CD4-positive, alpha-beta memory T cell (primary cell): ENCODE data around the gene TEDC2. TPM values are rescaled to one million over a fixed set of nuclear protein-coding genes. Genes with fewer than 3 reads are reported as not detected.
"Not testable (repeated sequence)": the region's sequence is repeated elsewhere in the genome, so short reads cannot be mapped to it uniquely, and the experiment has no call there.

ENCODE experiments used
- CTCF ChIA-PET: fragments of 350-600 bp; sonication (Branson Sonifier 250); formaldehyde crosslinking; loops from one replicate; lab custom pipeline; 2021; ENCODE audit warnings: inconsistent platforms; ENCODE audit not compliant: partially characterized antibody; lab: Charles Lee
- POLR2A ChIA-PET: fragments of 350-600 bp; sonication (Branson Sonifier 250); formaldehyde crosslinking; loops from one replicate; lab custom pipeline; 2021; ENCODE audit not compliant: partially characterized antibody; lab: Charles Lee
- DNase-seq, 5 donors: peaks; one replicate each; pipeline versions ENCODE4 v3.0.0 to v3.0.0-alpha.2; 2020 to 2022; ENCODE audit warnings: mixed read lengths in 1 of 5
- H3K27ac ChIP-seq: one replicate; pipeline ENCODE4 v1.7.0; 2013; ENCODE audit warnings: low read depth, low read length
- H3K27me3 ChIP-seq: 2 replicates; pipeline ENCODE4 v1.7.0; 2013; ENCODE audit warnings: mild to moderate bottlenecking, low read length, moderate library complexity; ENCODE audit not compliant: insufficient read depth
- H3K36me3 ChIP-seq: 2 replicates; pipeline ENCODE4 v1.7.0; 2013; ENCODE audit warnings: mild to moderate bottlenecking, low read length, moderate library complexity; ENCODE audit not compliant: insufficient read depth
- H3K4me1 ChIP-seq: 2 replicates; pipeline ENCODE4 v1.7.0; 2013; ENCODE audit warnings: mild to moderate bottlenecking, low read length, moderate library complexity; ENCODE audit not compliant: insufficient read depth
- H3K4me3 ChIP-seq, 2 donors: one replicate each; pipeline ENCODE4 v1.7.0; 2013; ENCODE audit warnings: low read length in 2 of 2, mild to moderate bottlenecking in 1 of 2
- H3K9me3 ChIP-seq, 2 donors: one replicate each; pipeline ENCODE4 v1.7.0; 2013; ENCODE audit warnings: low read length in 2 of 2, control low read depth in 1 of 2; ENCODE audit not compliant: control insufficient read depth in 1 of 2
- H3K27ac Mint-ChIP-seq, 7 donors: one replicate each; pipeline ENCODE4 v1.8.0; 2020 to 2021; ENCODE audit warnings: mixed read lengths in 7 of 7, mild to moderate bottlenecking in 6 of 7, inconsistent platforms in 3 of 7, moderate library complexity in 3 of 7
- H3K27me3 Mint-ChIP-seq, 2 donors: one replicate each; pipeline ENCODE4 v1.8.0; 2020 to 2021; ENCODE audit warnings: mixed read lengths in 2 of 2
- H3K36me3 Mint-ChIP-seq, 2 donors: one replicate each; pipeline ENCODE4 v1.8.0; 2020 to 2021; ENCODE audit warnings: mixed read lengths in 2 of 2, inconsistent platforms in 1 of 2, mild to moderate bottlenecking in 1 of 2
- H3K4me1 Mint-ChIP-seq, 4 donors: one replicate each; pipeline ENCODE4 v1.8.0; 2020 to 2021; ENCODE audit warnings: mixed read lengths in 4 of 4, mild to moderate bottlenecking in 1 of 4
- H3K4me3 Mint-ChIP-seq, 8 donors: one replicate each; pipeline ENCODE4 v1.8.0; 2020 to 2021; ENCODE audit warnings: mixed read lengths in 8 of 8, mild to moderate bottlenecking in 7 of 8, moderate library complexity in 6 of 8, inconsistent platforms in 3 of 8
- H3K9me3 Mint-ChIP-seq, 8 donors: one replicate each; pipeline ENCODE4 v1.8.0; 2020 to 2021; ENCODE audit warnings: mixed read lengths in 8 of 8, mild to moderate bottlenecking in 5 of 8, inconsistent platforms in 3 of 8, moderate library complexity in 1 of 8
- intact Hi-C: fragments of 100-400 bp; cut with micrococcal nuclease; formaldehyde crosslinking; loops from one replicate; pipeline ENCODE4 v1.15.1; 2023
- polyA plus RNA-seq, 2 donors: library from polyadenylated mRNA; unstranded; fragments of 300-500 nt; fragmentation: Illumina TruSeq; gene quantifications; one replicate each; pipeline ENCODE4 v1.2.3, GENCODE V29; 2021
- total RNA-seq, 2 experiments: library from RNA; stranded (reverse); gene quantifications; one replicate each; pipeline ENCODE4 v1.2.3, GENCODE V29; 2021

Gene TEDC2
- total and polyA plus RNA-seq, 4 experiments from 2014 or later: 0.44 to 0.55 (median 0.44) TPM; not detected in 1

DNA sequence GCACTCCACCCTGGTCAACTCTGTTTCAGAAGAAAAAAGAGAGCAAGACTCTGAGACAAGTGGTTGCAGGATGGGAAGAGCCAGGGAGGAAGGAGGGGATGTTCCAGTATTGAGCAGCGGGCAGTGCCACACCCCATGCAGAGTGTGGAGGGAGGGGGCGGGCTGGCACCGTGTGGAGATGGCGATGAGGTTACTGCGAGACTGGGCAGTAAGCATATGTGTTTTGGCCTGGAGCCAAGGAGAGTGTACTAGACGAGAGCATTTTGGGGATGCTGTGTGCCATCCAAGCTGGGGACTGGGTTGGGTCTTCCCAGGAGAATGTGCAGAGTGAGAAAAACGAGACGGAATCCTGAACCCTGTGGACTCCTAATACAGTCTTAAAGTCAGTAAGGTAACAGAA, 18.4 kb downstream of the TEDC2 start:
- peaks cover 0 to 2% (median 0%) of the 10 kb centered on the region in 8 donors for H3K9me3 Mint-ChIP-seq
- H3K27ac Mint-ChIP-seq: peak overlapping the region in 1 of 7 donors; percentile 72
- Histone ChIP-seq H3K27ac (no peak overlapping the region), H3K9me3 (no peaks in the 10 kb centered on the region), H3K36me3 (no peaks in the 10 kb centered on the region), H3K4me1 (peaks cover 20% of the 10 kb centered on the region), H3K4me3 (no peak overlapping the region), H3K27me3 (no peaks in the 10 kb centered on the region)
- H3K4me1 Mint-ChIP-seq: peaks cover 6 to 22% (median 10%) of the 10 kb centered on the region in 4 donors
- POLR2A ChIA-PET: interaction anchor here (0.7 kb wide), 1 partner anchor 323 kb away, joined by 3 read pairs; the partner anchor contains the start of gene TRAF7
- intact Hi-C loops: no loop called here
- DNase-seq: no peak
- H3K36me3 Mint-ChIP-seq: no peaks in the 10 kb centered on the region
- peaks cover 0 to under 1% of the 10 kb centered on the region in 2 donors for H3K27me3 Mint-ChIP-seq
- no peak overlapping the region for H3K4me3 Mint-ChIP-seq
- CTCF ChIA-PET: interaction anchor here (1.3 kb wide), 1 partner anchor 44 kb away, joined by 4 read pairs; no protein-coding TSS in a partner anchor

DNA sequence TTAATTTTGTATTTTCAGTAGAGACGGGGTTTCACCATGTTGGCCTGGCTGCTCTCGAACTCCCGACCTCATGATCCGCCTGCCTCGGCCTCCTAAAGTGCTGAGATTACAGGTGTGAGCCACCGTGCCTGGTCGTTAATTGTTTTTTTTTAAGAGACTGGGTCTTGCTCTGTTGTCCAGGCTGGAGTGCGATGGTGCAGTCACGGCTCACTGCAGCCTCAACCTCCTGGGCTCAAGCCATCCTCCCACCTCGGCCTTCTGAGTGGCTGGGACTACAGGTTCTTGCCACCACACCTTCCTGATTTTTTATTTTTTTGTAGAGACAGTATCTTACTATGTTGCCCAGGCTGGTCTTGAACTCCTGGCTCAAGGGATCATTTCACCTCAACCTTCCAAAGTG, 20.1 kb downstream of the TEDC2 start:
- POLR2A ChIA-PET, H3K27ac ChIP-seq, H3K27me3 ChIP-seq, H3K4me3 Mint-ChIP-seq, H3K9me3 ChIP-seq, intact Hi-C loops, CTCF ChIA-PET, H3K9me3 Mint-ChIP-seq, H3K4me3 ChIP-seq, H3K36me3 ChIP-seq, H3K27me3 Mint-ChIP-seq, H3K36me3 Mint-ChIP-seq: not testable (repeated sequence)
- peak overlapping the region in 1 of 7 donors; percentile 27 for H3K27ac Mint-ChIP-seq
- H3K4me1 ChIP-seq: peaks cover 13% of the 10 kb centered on the region
- DNase-seq: peak in 1 of 5 donors; percentile 5
- peaks cover 6 to 21% (median 10%) of the 10 kb centered on the region in 4 donors for H3K4me1 Mint-ChIP-seq

DNA sequence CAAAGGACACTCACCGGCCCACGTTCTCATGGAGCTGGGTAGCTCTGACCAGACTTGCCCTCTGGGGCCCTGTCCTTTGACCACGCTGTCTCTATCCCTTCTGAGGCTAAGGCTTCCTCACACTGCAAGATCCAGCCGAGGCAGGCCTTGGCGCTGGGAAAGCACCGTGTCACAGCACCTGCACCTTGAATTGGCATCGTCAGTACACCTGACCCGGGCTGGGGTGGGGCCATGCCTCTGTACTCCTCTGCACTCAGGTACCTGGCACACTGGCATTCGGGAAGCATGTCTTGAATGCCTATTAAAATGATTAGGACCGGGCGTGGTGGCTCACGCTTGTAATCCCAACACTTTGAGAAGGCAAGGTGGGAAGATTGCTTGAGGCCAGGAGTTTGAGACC, 21.0 kb downstream of the TEDC2 start:
- Histone ChIP-seq H3K4me3 (no peak overlapping the region), H3K27me3 (no peaks in the 10 kb centered on the region), H3K36me3 (no peaks in the 10 kb centered on the region), H3K4me1 (peaks cover 7% of the 10 kb centered on the region), H3K27ac (no peak overlapping the region), H3K9me3 (no peaks in the 10 kb centered on the region)
- CTCF ChIA-PET: interaction anchor here (1.1 kb wide), 1 partner anchor 11 kb away, joined by 3 read pairs; no protein-coding TSS in a partner anchor
- no peak overlapping the region for H3K27ac Mint-ChIP-seq
- H3K9me3 Mint-ChIP-seq: peaks cover 0 to 2% (median 0%) of the 10 kb centered on the region in 8 donors
- no peak for DNase-seq
- no peak overlapping the region for H3K4me3 Mint-ChIP-seq
- no peaks in the 10 kb centered on the region for H3K27me3 Mint-ChIP-seq
- POLR2A ChIA-PET: no interaction called here
- no peaks in the 10 kb centered on the region for H3K36me3 Mint-ChIP-seq
- intact Hi-C loops: no loop called here
- peaks cover 5 to 23% (median 9%) of the 10 kb centered on the region in 4 donors for H3K4me1 Mint-ChIP-seq

DNA sequence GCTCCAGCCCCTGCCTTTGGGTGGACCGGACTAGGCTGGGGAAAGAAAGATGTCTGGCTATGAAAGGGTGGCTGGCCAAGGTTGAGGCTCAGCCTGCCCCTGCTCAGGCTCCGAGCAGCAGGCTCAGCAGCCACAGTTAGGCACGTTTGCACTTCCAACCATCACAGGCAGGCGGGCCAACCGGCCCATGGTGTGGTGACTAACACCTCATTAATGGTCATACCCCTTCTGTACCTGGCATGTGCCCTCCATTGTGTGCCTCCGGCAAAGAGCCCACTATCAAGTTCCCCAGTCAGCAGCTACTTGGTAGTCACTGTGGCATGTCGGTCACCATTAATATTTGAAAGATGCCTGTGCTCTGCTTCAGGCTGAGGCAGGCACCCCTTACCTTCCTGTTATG, 21.8 kb downstream of the TEDC2 start:
- H3K27ac ChIP-seq: no peak overlapping the region
- no peaks in the 10 kb centered on the region for H3K36me3 ChIP-seq
- Mint-ChIP-seq H3K27me3 (no peaks in the 10 kb centered on the region), H3K4me3 (no peak overlapping the region), H3K27ac (peak overlapping the region in 1 of 7 donors; percentile 48), H3K9me3 (peaks cover 0 to 2% (median 0%) of the 10 kb centered on the region in 8 donors), H3K4me1 (peaks cover 4 to 17% (median 7%) of the 10 kb centered on the region in 4 donors), H3K36me3 (no peaks in the 10 kb centered on the region)
- ChIA-PET POLR2A (interaction anchor here (1.2 kb wide), 1 partner anchor 32 kb away, joined by 3 read pairs; the partner anchor contains the start of gene ATP6V0C), CTCF (interaction anchor here (1.1 kb wide), 1 partner anchor 12 kb away, joined by 3 read pairs; no protein-coding TSS in a partner anchor)
- DNase-seq: no peak
- H3K27me3 ChIP-seq: no peaks in the 10 kb centered on the region
- H3K4me1 ChIP-seq: peaks cover 3% of the 10 kb centered on the region
- intact Hi-C loops: no loop called here
- no peaks in the 10 kb centered on the region for H3K9me3 ChIP-seq
- no peak overlapping the region for H3K4me3 ChIP-seq

DNA sequence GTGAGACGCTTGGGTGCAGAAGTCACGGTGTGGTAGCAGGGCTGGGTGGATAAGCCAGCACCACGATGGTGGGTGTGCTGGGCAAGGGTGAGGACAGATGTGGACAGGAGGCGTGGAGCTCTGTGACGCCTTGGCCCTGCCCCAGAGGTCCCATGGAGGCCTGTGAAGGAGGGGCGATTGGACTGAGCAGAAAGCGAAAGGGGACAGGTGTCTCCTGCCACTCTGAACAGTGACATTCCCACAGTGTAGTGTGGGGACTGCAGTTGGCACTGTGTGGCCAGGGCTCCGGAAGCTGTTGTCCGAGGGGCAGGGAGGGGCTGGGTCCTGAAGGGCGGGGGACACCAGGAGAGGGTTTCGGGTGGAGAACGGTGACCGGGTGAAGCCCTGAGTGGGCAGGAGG, 22.3 kb downstream of the TEDC2 start:
- peak in 1 of 5 donors; percentile 27 for DNase-seq
- H3K9me3 ChIP-seq: no peaks in the 10 kb centered on the region

DNA sequence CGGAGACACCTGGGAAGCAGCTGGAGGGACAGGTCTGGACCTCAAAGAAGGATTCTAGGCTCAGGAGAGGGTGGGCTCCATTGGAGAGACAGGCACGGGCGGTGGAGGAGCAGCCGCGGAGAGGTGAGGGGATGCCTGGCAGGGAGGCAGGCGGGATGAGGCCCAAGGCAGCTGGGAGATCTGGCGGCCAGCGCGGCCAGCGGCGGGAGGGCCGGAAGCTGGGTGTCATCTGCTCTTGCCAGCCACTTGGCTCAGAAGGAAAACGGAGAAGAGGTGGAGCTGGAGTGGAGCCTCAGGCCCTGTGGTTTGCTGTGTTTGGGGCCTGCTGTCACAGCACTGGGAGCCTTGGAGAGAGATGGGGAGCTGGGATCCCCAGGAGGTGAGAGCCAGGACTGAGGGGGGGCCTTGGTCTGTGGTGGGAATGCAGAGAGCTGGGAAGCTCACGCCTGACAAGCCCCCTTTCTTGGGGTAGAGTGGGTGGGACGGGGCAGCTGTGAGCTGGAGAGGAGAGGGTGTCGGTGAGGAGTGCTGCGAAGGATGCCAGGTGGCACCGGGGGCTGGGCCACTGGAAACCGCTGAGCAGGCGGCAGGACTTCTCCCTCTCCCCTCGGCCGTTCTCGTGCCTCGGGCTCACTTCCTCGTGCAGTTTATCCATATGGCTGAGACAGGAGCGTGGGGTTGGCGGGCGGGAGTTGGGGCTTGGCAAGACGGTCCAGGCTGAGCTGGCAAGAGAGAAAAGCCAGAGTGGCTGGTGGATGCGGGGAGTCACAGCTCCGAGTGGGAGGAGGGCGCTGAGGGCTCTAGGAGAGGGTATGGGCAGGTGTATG, 23.0 kb downstream of the TEDC2 start:
- H3K27ac Mint-ChIP-seq: peak overlapping the region in 3 of 7 donors; percentile 9 to 84 (median 60)

More for the DNA sequence above, 22.3 kb downstream of the TEDC2 start:
- H3K4me1 ChIP-seq: peaks cover 9% of the 10 kb centered on the region
- Mint-ChIP-seq H3K27me3 (no peaks in the 10 kb centered on the region), H3K36me3 (peaks cover 0 to 1% of the 10 kb centered on the region in 2 donors), H3K9me3 (peaks cover 0 to 2% (median 0%) of the 10 kb centered on the region in 8 donors), H3K4me3 (no peak overlapping the region), H3K4me1 (peaks cover 7 to 18% (median 9%) of the 10 kb centered on the region in 4 donors), H3K27ac (no peak overlapping the region)
- H3K36me3 ChIP-seq: no peaks in the 10 kb centered on the region
- intact Hi-C loops: no loop called here
- no peaks in the 10 kb centered on the region for H3K27me3 ChIP-seq
- no peak overlapping the region for H3K27ac ChIP-seq
- CTCF ChIA-PET: no interaction called here
- H3K4me3 ChIP-seq: no peak overlapping the region
- POLR2A ChIA-PET: interaction anchor here (1.2 kb wide), 1 partner anchor 32 kb away, joined by 3 read pairs; the partner anchor contains the start of gene ATP6V0C

More for the DNA sequence above, 23.0 kb downstream of the TEDC2 start:
- ChIA-PET CTCF (no interaction called here), POLR2A (interaction anchor here (1.2 to 1.7 kb wide), 2 partner anchors 9 to 31 kb away, joined by 3 to 6 read pairs; partner anchors contain the start of genes ATP6V0C and TBC1D24)
- no peak overlapping the region for H3K27ac ChIP-seq
- DNase-seq: no peak
- H3K36me3 ChIP-seq: no peaks in the 10 kb centered on the region
- H3K4me1 ChIP-seq: peaks cover 14% of the 10 kb centered on the region
- Mint-ChIP-seq H3K4me1 (peaks cover 10 to 18% (median 14%) of the 10 kb centered on the region in 4 donors), H3K4me3 (no peak overlapping the region), H3K36me3 (peaks cover 0 to 1% of the 10 kb centered on the region in 2 donors), H3K9me3 (peaks cover 0 to 2% (median 0%) of the 10 kb centered on the region in 8 donors), H3K27me3 (no peaks in the 10 kb centered on the region)
- intact Hi-C loops: no loop called here
- H3K27me3 ChIP-seq: no peaks in the 10 kb centered on the region
- no peaks in the 10 kb centered on the region for H3K9me3 ChIP-seq
- H3K4me3 ChIP-seq: no peak overlapping the region
